ENCODE results near the gene TMEM88.

- TF ChIP-seq TAF1 (IDR thresholded peaks at IDR 0.05; ENCODE audit: borderline replicate concordance, low read depth, low read length): no peak
- TF ChIP-seq POLR2A (IDR thresholded peaks at IDR 0.05; ENCODE audit: low read depth, low read length): no peak
- no peak for TF ChIP-seq POLR2AphosphoS5 (IDR thresholded peaks at IDR 0.05; ENCODE audit: low read depth, low read length)
Measured at GRCh38 chr17:7846765-7847661, 7.9 kb upstream of the TMEM88 start.

All from GM12892 (cell line).